Stomach (tissue), 4 donors: Measurements from ENCODE around the gene YIF1B.

Source experiments
- CTCF ChIP-seq, 7 experiments: fragments of 450-650 bp in 4 of 7; fragments of 200-600 bp in 3 of 7; sonication (generic) in 3 of 7; IDR thresholded peaks; one replicate each; pipeline ENCODE4 v1.5.1; 2016 to 2019; ENCODE audit warnings: antibody characterized with exemption in 7 of 7, control low read depth in 2 of 7, mild to moderate bottlenecking in 1 of 7
- EP300 ChIP-seq: sonication (generic); formaldehyde crosslinking; IDR thresholded peaks from one replicate; pipeline ENCODE4 v1.6.1; 2017; ENCODE audit warnings: antibody characterized with exemption

GRCh38 chr19:38360351-38360750 lies 44.6 kb upstream of the YIF1B start:
- TF ChIP-seq CTCF (IDR thresholded peaks at IDR 0.05) (no peak), EP300 (no peak)
